HepG2 (cell line): ENCODE data around the gene PARP11. TPM values are rescaled to one million over a fixed set of nuclear protein-coding genes. Genes with fewer than 3 reads are reported as not detected.
A peak's percentile ranks its signal among the peaks of the same experiment; 100 is the strongest.

ENCODE experiments used
- ATAC-seq: fragments of 200-7000 bp; cut with Tn5 transposase; 3 replicates; pipeline ENCODE4 v1.9.1; 2020; ENCODE audit warnings: mild to moderate bottlenecking, moderate library complexity
- BruUV-seq: library from RNA; stranded (reverse); fragments of 400-500 nt; replicated peaks from 2 replicates; lab custom pipeline; 2021; lab: Mats Ljungman, UMichigan
- CTCF ChIA-PET: fragments of 300-600 bp; formaldehyde crosslinking; extraction: SDS; loops from one replicate; lab custom pipeline; 2021; ENCODE audit warnings: low total read pairs, inconsistent platforms, low intra/inter-chr PET ratio; lab: Yijun Ruan, JAX
- POLR2A ChIA-PET: fragments of 350-600 bp; sonication (Branson Sonifier 250); formaldehyde crosslinking; loops from one replicate; lab custom pipeline; 2020; ENCODE audit warnings: antibody characterized with exemption, inconsistent platforms; lab: Yijun Ruan, JAX
- DNase-seq: peaks from one replicate; pipeline ENCODE4 v3.0.0-alpha.2; 2015; ENCODE audit warnings: low spot score
- FAIRE-seq: peaks from 3 replicates; lab custom pipeline; 2011; peaks lifted over from hg19 to GRCh38; lab: Jason Lieb, UNC
- H2AFZ ChIP-seq: one replicate; pipeline ENCODE4 v1.6.1; 2011; ENCODE audit warnings: low read length, inconsistent platforms
- H3K27ac ChIP-seq: fragments of 300-600 bp; 3 replicates; pipeline ENCODE4 v1.8.0; 2011; ENCODE audit warnings: mixed run types, mild to moderate bottlenecking, mixed read lengths, low read length, inconsistent platforms; ENCODE audit not compliant: insufficient read depth; ENCODE audit errors: extremely low read length
- H3K27me3 ChIP-seq, 2 experiments: fragments of 200-600 bp in 1 of 2; 2 replicates in 1 of 2; 3 replicates in 1 of 2; pipeline versions ENCODE4 v1.6.0 to v1.8.0; 2011; ENCODE audit warnings: low read length in 2 of 2, mild to moderate bottlenecking in 2 of 2, moderate library complexity in 2 of 2, inconsistent platforms in 1 of 2; ENCODE audit not compliant: insufficient read depth in 2 of 2, control insufficient read depth in 1 of 2
- H3K36me3 ChIP-seq, 2 experiments: fragments of 200-600 bp in 1 of 2; replicated peaks in 1 of 2; 2 replicates in 1 of 2; 3 replicates in 1 of 2; pipeline versions ENCODE4 v1.5.1 to v1.8.0; 2011; ENCODE audit warnings: low read length in 2 of 2, inconsistent platforms in 1 of 2; ENCODE audit not compliant: insufficient read depth in 2 of 2, control insufficient read depth in 1 of 2
- H3K4me1 ChIP-seq: 2 replicates; pipeline ENCODE4 v1.5.1; 2012; ENCODE audit warnings: low read length, inconsistent platforms; ENCODE audit not compliant: insufficient read depth
- H3K4me2 ChIP-seq: 2 replicates; pipeline ENCODE4 v1.6.0; 2011; ENCODE audit warnings: low read depth, low read length, inconsistent platforms
- H3K4me3 ChIP-seq, 3 experiments: fragments of 200-600 bp in 1 of 3; sonication (generic), shearing (Covaris generic) in 1 of 3; replicated peaks in 1 of 3; 2 replicates each; pipeline ENCODE4 v1.5.1; 2011 to 2016; ENCODE audit warnings: low read length in 3 of 3, inconsistent platforms in 2 of 3, low read depth in 2 of 3, mild to moderate bottlenecking in 2 of 3, control low read depth in 1 of 3, mixed read lengths in 1 of 3; ENCODE audit not compliant: insufficient read depth in 1 of 3
- H3K79me2 ChIP-seq: one replicate; pipeline ENCODE4 v1.6.1; 2011; ENCODE audit warnings: low read length, inconsistent platforms; ENCODE audit not compliant: insufficient read depth
- H3K9ac ChIP-seq: 2 replicates; pipeline ENCODE4 v1.6.0; 2011; ENCODE audit warnings: mild to moderate bottlenecking, low read depth, low read length, inconsistent platforms; ENCODE audit not compliant: insufficient read depth
- H3K9me3 ChIP-seq: 2 replicates; pipeline ENCODE4 v1.5.1; 2012; ENCODE audit warnings: mild to moderate bottlenecking, low read length
- H4K20me1 ChIP-seq: 2 replicates; pipeline ENCODE4 v1.6.0; 2011; ENCODE audit warnings: inconsistent platforms, mild to moderate bottlenecking, low read length, moderate library complexity; ENCODE audit not compliant: insufficient read depth
- CCAR2 ChIP-seq: fragments of 200-400 bp; formaldehyde crosslinking; optimal IDR thresholded peaks from 2 replicates; pipeline ENCODE3; 2018; ENCODE audit warnings: low read depth, mild to moderate bottlenecking, low read length, moderate library complexity
- CREB1 ChIP-seq, 2 experiments: fragments of 450-650 bp in 1 of 2; IDR thresholded peaks; 2 replicates each; pipeline ENCODE4 v1.6.1; 2016 to 2017; ENCODE audit warnings: control low read depth in 1 of 2, mild to moderate bottlenecking in 1 of 2, missing compliant biosample characterization in 1 of 2, missing genetic modification characterization in 1 of 2
- FLYWCH1 ChIP-seq: sonication (generic); formaldehyde crosslinking; IDR thresholded peaks from 2 replicates; pipeline ENCODE4 v1.8.1; 2023; ENCODE audit warnings: mild to moderate bottlenecking, missing genetic modification reagents
- GATAD1 ChIP-seq: IDR thresholded peaks from 2 replicates; pipeline ENCODE4 v1.6.1; 2016; ENCODE audit warnings: missing genetic modification reagents, missing compliant biosample characterization
- LBX2 ChIP-seq: sonication (generic); formaldehyde crosslinking; IDR thresholded peaks from 2 replicates; pipeline ENCODE4 v1.5.0; 2020; ENCODE audit warnings: missing genetic modification reagents, mild to moderate bottlenecking, borderline replicate concordance
- NFE2L1 ChIP-seq: sonication (generic); formaldehyde crosslinking; IDR thresholded peaks from 2 replicates; pipeline ENCODE4 v1.4.0; 2020; ENCODE audit warnings: missing genetic modification reagents, mild to moderate bottlenecking, borderline replicate concordance
- THRA ChIP-seq: sonication (generic); formaldehyde crosslinking; IDR thresholded peaks from 2 replicates; pipeline ENCODE4 v1.4.0; 2020; ENCODE audit warnings: missing genetic modification reagents, borderline replicate concordance
- ZNF331 ChIP-seq: sonication (generic); formaldehyde crosslinking; IDR thresholded peaks from 2 replicates; pipeline ENCODE4 v1.4.0; 2020; ENCODE audit warnings: missing genetic modification reagents
- WGBS: methylation state at CpG from one replicate; pipeline ENCODE4 v1.1.6; 2017; ENCODE audit warnings: low lambda C conversion rate; 5-methylcytosine and 5-hydroxymethylcytosine counted together
- in situ Hi-C: cut with HindIII; loops from 2 replicates; pipeline ENCODE4 v1.10.0; 2017; ENCODE audit warnings: low pct_unique_long_range_greater_than_20kb; ENCODE audit not compliant: extremely low pct_ligation_motif_present
- intact Hi-C: fragments of 100-400 bp; cut with micrococcal nuclease; formaldehyde crosslinking; loops from one replicate; pipeline ENCODE4 v1.10.0; 2022; ENCODE audit not compliant: unreplicated experiment
- polyA plus RNA-seq, 8 experiments: library from polyadenylated mRNA; depleted of rRNA in 3 of 8; stranded (reverse) in 7 of 8; unstranded in 1 of 8; fragments of >200 nt; fragmentation: Illumina TruSeq in 4 of 8; extraction: Trizol in 4 of 8; gene quantifications; 2 replicates each; pipeline versions ENCODE4 v1.2.1 to v1.2.3, GENCODE V29; 2011 to 2016; ENCODE audit warnings: low read depth in 4 of 8, missing spikeins in 1 of 8, mixed read lengths in 1 of 8; ENCODE audit not compliant: insufficient read depth in 1 of 8
- total RNA-seq, 5 experiments: library from RNA; depleted of rRNA; stranded (reverse); fragments of >200 nt; fragmentation: Illumina TruSeq; extraction: Trizol; gene quantifications; 2 replicates each; pipeline ENCODE4 v1.2.3, GENCODE V29; 2016; ENCODE audit warnings: low read depth in 1 of 5
- TF ChIP-seq, protein P1 (sequence below): sonication (generic); formaldehyde crosslinking; IDR thresholded peaks from 2 replicates; pipeline ENCODE4 v1.8.0; 2022; ENCODE audit warnings: mild to moderate bottlenecking, missing genetic modification reagents, moderate library complexity

The PARP11 gene
- total and polyA plus RNA-seq, 2 of the 13 experiments (the other 11 are each of a cell fraction or from before 2014, with no cell fraction given): 4.0 to 7.6 TPM

DNA sequence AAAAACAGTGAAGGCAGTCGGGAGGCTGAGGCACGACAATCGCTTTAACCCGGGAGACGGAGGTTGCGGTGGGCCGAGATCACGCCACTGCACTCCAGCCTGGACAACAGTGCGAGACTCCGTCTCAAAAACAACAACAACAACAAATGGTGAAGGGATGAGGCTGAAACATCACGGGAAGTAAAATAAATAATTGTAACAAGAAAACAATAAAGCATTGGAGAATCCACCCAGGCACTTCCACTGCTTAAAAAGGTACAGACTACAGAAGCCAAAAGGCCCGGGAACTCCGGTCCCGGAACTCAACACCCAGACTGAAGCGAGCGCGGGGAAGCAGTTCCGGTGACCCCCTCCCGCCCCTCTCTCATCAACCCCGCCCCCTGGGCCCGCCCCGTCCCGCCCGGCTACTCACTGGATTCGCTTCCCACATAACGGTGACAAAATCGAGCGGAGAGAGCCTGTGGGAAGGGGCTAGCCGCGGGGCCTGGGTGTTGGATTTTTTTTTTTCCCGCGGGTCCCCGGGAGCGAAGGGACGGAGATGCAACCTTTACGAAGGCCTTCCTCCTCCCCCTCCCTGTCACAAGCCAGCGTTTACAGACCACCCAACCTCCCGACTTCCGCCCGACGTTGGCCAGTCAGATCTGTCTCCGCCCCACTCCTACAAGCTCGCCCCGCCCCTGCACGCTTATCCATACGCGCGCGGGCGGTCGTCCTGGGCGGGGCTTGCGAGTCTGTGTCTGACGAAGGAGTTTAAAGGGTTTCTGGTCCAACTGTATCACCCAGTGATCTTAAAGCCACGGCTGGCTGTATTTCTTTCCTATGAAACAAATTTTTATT is at the start of gene PARP11 (continued):
- no peak for TF ChIP-seq NFE2L1 (CRISPR knock-in tag)
- TF ChIP-seq GATAD1 (CRISPR knock-in tag): peak; percentile 51
- TF ChIP-seq LBX2 (CRISPR knock-in tag): no peak
- TF ChIP-seq, all 625 proteins: peak for 89

DNA sequence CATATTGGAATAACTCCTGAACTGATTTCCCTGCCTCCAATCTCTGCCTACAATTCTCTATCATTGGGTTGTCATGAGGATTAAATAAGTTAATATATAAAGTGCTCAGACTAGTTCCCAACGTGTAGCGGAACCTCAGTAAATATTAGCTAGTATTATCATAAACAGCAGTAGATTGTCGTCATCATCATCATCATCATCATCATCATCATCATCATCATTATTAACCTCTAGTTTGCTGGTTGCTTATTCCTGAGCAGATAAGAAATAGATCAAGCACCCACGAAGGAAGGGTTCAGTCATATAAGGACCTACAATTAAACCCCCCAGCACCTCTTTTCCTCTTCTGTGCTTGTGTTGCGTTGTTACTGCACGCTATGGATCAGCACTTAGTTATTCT is 48.8 kb upstream of the PARP11 start:
- 59% methylated on average over 6 of the region's 6 CpGs for WGBS
- Histone ChIP-seq H3K27me3 (peaks cover 1 to 42% of the 10 kb centered on the region in 2 experiments), H3K9ac (no peak overlapping the region), H3K79me2 (no peaks in the 10 kb centered on the region), H2AFZ (no peak overlapping the region), H3K4me1 (peaks cover 34% of the 10 kb centered on the region), H3K9me3 (no peaks in the 10 kb centered on the region), H3K36me3 (no peaks in the 10 kb centered on the region), H3K4me2 (no peak overlapping the region), H3K27ac (no peak overlapping the region), H4K20me1 (no peaks in the 10 kb centered on the region), H3K4me3 (no peak overlapping the region)
- intact Hi-C loops (no loop called here), in situ Hi-C loops (no loop called here)
- ChIA-PET POLR2A (no interaction called here), CTCF (no interaction called here)
- DNase-seq (no peak), FAIRE-seq (no peak), ATAC-seq (no peak)
- no TSS peak for BruUV-seq
- TF ChIP-seq FLYWCH1 (CRISPR knock-in tag) (no peak), THRA (CRISPR knock-in tag) (no peak), CCAR2 (no peak), CREB1 (IDR thresholded peaks at IDR 0.05) (peak; percentile 90), CREB1 (CRISPR knock-in tag; IDR thresholded peaks at IDR 0.05) (no peak), ZNF331 (no peak)
- TF ChIP-seq, protein P1, sequence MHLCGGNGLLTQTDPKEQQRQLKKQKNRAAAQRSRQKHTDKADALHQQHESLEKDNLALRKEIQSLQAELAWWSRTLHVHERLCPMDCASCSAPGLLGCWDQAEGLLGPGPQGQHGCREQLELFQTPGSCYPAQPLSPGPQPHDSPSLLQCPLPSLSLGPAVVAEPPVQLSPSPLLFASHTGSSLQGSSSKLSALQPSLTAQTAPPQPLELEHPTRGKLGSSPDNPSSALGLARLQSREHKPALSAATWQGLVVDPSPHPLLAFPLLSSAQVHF (CRISPR knock-in tag): no peak
